GM12878 (cell line): Measurements from ENCODE around the gene FGFBP3. TPM values are rescaled to one million over a fixed set of nuclear protein-coding genes. Genes with fewer than 3 reads are reported as not detected.

Experiments
- ATAC-seq: fragments of 200-7000 bp; cut with Tn5 transposase; 3 replicates; pipeline ENCODE4 v1.9.1; 2020; ENCODE audit warnings: mild to moderate bottlenecking, moderate library complexity
- BruUV-seq: library from RNA; stranded (reverse); fragments of 400-500 nt; replicated peaks from 2 replicates; lab custom pipeline; 2021; lab: Mats Ljungman, UMichigan
- CTCF ChIA-PET: fragments of 300-600 bp; sonication (Branson Sonifier 250); formaldehyde crosslinking; extraction: SDS; loops from one replicate; lab custom pipeline; 2021; ENCODE audit warnings: inconsistent platforms; lab: Yijun Ruan, JAX
- POLR2A ChIA-PET: fragments of 350-600 bp; formaldehyde crosslinking; extraction: SDS; loops from one replicate; lab custom pipeline; 2021; ENCODE audit warnings: inconsistent platforms; lab: Charles Lee
- RAD21 ChIA-PET: fragments of 300-600 bp; sonication (Branson Sonifier 250); formaldehyde crosslinking; loops from one replicate; lab custom pipeline; 2023; ENCODE audit warnings: antibody characterized with exemption; ENCODE audit not compliant: unreplicated experiment; lab: Charles Lee
- SMC1A ChIA-PET: fragments of 300-600 bp; sonication (Branson Sonifier 250); formaldehyde crosslinking; loops from one replicate; lab custom pipeline; 2023; ENCODE audit not compliant: unreplicated experiment, uncharacterized antibody; lab: Charles Lee
- DNase-seq: peaks from one replicate; pipeline ENCODE4 v3.0.0-alpha.2; 2011; ENCODE audit warnings: low read depth, low spot score
- FAIRE-seq: peaks from 3 replicates; lab custom pipeline; 2011; peaks lifted over from hg19 to GRCh38; lab: Jason Lieb, UNC
- H2AFZ ChIP-seq: 2 replicates; pipeline ENCODE4 v1.6.0; 2011; ENCODE audit warnings: low read depth, low read length, control low read depth; ENCODE audit not compliant: control insufficient read depth
- H3K27ac ChIP-seq: 2 replicates; pipeline ENCODE4 v1.5.1; 2011; ENCODE audit warnings: control low read depth; ENCODE audit not compliant: control insufficient read depth, insufficient read depth
- H3K27me3 ChIP-seq, 2 experiments: replicated peaks in 1 of 2; 2 replicates each; pipeline versions ENCODE4 v1.6.0 to v1.6.1; 2011; ENCODE audit warnings: low read length in 1 of 2; ENCODE audit not compliant: control insufficient read depth in 2 of 2, insufficient read depth in 2 of 2
- H3K36me3 ChIP-seq, 2 experiments: 2 replicates each; pipeline ENCODE4 v1.5.1; 2011; ENCODE audit warnings: low read length in 1 of 2; ENCODE audit not compliant: control insufficient read depth in 2 of 2, insufficient read depth in 2 of 2
- H3K4me1 ChIP-seq: 2 replicates; pipeline ENCODE4 v1.6.1; 2011; ENCODE audit warnings: mild to moderate bottlenecking, low read length, moderate library complexity, mixed read lengths; ENCODE audit not compliant: control insufficient read depth, insufficient read depth
- H3K4me2 ChIP-seq: 2 replicates; pipeline ENCODE4 v1.6.0; 2011; ENCODE audit warnings: control low read depth; ENCODE audit not compliant: control insufficient read depth, insufficient read depth
- H3K4me3 ChIP-seq: fragments of 200-600 bp; sonication (generic); 2 replicates; pipeline ENCODE4 v1.5.1; 2016
- H3K79me2 ChIP-seq: 2 replicates; pipeline ENCODE4 v1.6.0; 2011; ENCODE audit warnings: low read length; ENCODE audit not compliant: control insufficient read depth, insufficient read depth
- H3K9ac ChIP-seq: 2 replicates; pipeline ENCODE4 v1.8.0; 2011; ENCODE audit warnings: low read length, control low read depth, mixed read lengths; ENCODE audit not compliant: control insufficient read depth, insufficient read depth
- H3K9me3 ChIP-seq: replicated peaks from 3 replicates; pipeline ENCODE4 v1.5.1; 2011; ENCODE audit warnings: mild to moderate bottlenecking, low read length; ENCODE audit not compliant: control insufficient read depth, insufficient read depth
- H4K20me1 ChIP-seq: 2 replicates; pipeline ENCODE4 v1.6.0; 2011; ENCODE audit not compliant: control insufficient read depth, insufficient read depth
- ATF7 ChIP-seq: fragments of 450-650 bp; IDR thresholded peaks from 2 replicates; pipeline ENCODE4 v1.6.1; 2016; ENCODE audit warnings: low read depth, mild to moderate bottlenecking
- BMI1 ChIP-seq: fragments of 450-650 bp; IDR thresholded peaks from 2 replicates; pipeline ENCODE4 v1.6.1; 2016; ENCODE audit warnings: mild to moderate bottlenecking, moderate library complexity, borderline replicate concordance
- NR2C2 ChIP-seq: IDR thresholded peaks from 2 replicates; pipeline ENCODE4 v1.6.1; 2011; ENCODE audit warnings: borderline replicate concordance, low read depth; ENCODE audit not compliant: control insufficient read depth, insufficient read length
- PRDM15 ChIP-seq: fragments of 450-650 bp; formaldehyde crosslinking; IDR thresholded peaks from 2 replicates; pipeline ENCODE4 v1.4.0; 2020; ENCODE audit warnings: mild to moderate bottlenecking, moderate library complexity
- ZNF384 ChIP-seq: IDR thresholded peaks from 2 replicates; pipeline ENCODE4 v1.6.1; 2012; ENCODE audit warnings: low read depth, mild to moderate bottlenecking, low read length, improper control_type of control experiment, borderline replicate concordance
- WGBS: methylation state at CpG from one replicate; pipeline ENCODE4 v1.1.6; 2016; ENCODE audit warnings: low lambda C conversion rate; ENCODE audit not compliant: insufficient replicate concordance, insufficient coverage; ENCODE audit errors: missing lambda C conversion rate; 5-methylcytosine and 5-hydroxymethylcytosine counted together
- in situ Hi-C: fragments of 300-500 bp; cut with MboI; formaldehyde crosslinking; loops from 9 replicates; pipeline ENCODE4 v1.14.3; 2018; ENCODE audit warnings: mixed read lengths
- intact Hi-C: fragments of 100-400 bp; cut with micrococcal nuclease; formaldehyde crosslinking; loops from one replicate; pipeline ENCODE4 v1.14.2; 2022; ENCODE audit not compliant: unreplicated experiment
- polyA plus RNA-seq, 11 experiments: library from polyadenylated mRNA; depleted of rRNA in 4 of 11; unstranded in 6 of 11; stranded (reverse) in 5 of 11; fragments of >200 nt; fragmentation: Nextera tagmentation in 4 of 11; fragmentation: Illumina TruSeq in 1 of 11; extraction: Ambion mirVana in 4 of 11; extraction: Trizol in 1 of 11; gene quantifications; 1 replicate in 1 of 11; 2 replicates in 10 of 11; pipeline versions ENCODE4 v1.2.1 to v1.2.3, GENCODE V29; 2011 to 2016; ENCODE audit warnings: inconsistent platforms in 2 of 11, missing spikeins in 2 of 11, low read depth in 1 of 11
- total RNA-seq, 4 experiments: library from RNA; depleted of rRNA in 3 of 4; stranded (reverse); fragments of >200 nt in 3 of 4; fragmentation: Illumina TruSeq in 1 of 4; extraction: Trizol in 1 of 4; gene quantifications; 2 replicates each; pipeline versions ENCODE4 v1.2.1 to v1.2.3, GENCODE V29; 2013 to 2021

FGFBP3 gene
- total and polyA plus RNA-seq, 10 of the 15 experiments (the other 5 are each of a cell fraction or from before 2014, with no cell fraction given), result 0.08 to 1.0 (median 0.23) TPM

- in situ Hi-C loops, result no loop called here
- FAIRE-seq (no peak), DNase-seq (no peak), ATAC-seq (no peak)
- no peak overlapping the region for H3K9ac ChIP-seq
- H3K79me2 ChIP-seq, result no peaks in the 10 kb centered on the region
- no peaks in the 10 kb centered on the region for H3K4me1 ChIP-seq
- H3K27me3 ChIP-seq, result no peaks in the 10 kb centered on the region
- WGBS, result 95% methylated on average over 3 of the region's 3 CpGs
- H2AFZ ChIP-seq, result no peak overlapping the region
- H3K9me3 ChIP-seq, result no peaks in the 10 kb centered on the region
- intact Hi-C loops, result no loop called here
- ChIA-PET SMC1A (no interaction called here), CTCF (interaction anchor here (0.9 to 1.2 kb wide), 2 partner anchors 29 to 786 kb away, joined by 3 read pairs; no protein-coding TSS in a partner anchor), RAD21 (no interaction called here), POLR2A (no interaction called here)
- no peak for TF ChIP-seq ZNF384
- H3K4me2 ChIP-seq, result no peak overlapping the region
- H4K20me1 ChIP-seq, result no peaks in the 10 kb centered on the region
- peaks cover 0 to 22% of the 10 kb centered on the region in 2 experiments; a peak in 3 of 4 replicates for H3K36me3 ChIP-seq
- no peak overlapping the region for H3K27ac ChIP-seq
- BruUV-seq, result TSS peak; percentile 14
- H3K4me3 ChIP-seq, result no peak overlapping the region
These were observed 45.8 kb upstream of the FGFBP3 start for GRCh38 chr10:91955114-91955513.

- no peak for ATAC-seq
- ChIA-PET SMC1A (no interaction called here), RAD21 (no interaction called here), POLR2A (no interaction called here), CTCF (interaction anchor here (0.7 kb wide), 1 partner anchor 10 kb away, joined by 3 read pairs; no protein-coding TSS in a partner anchor)
- WGBS, result 100% methylated on average over 2 of the region's 2 CpGs
- in situ Hi-C loops (no loop called here), intact Hi-C loops (no loop called here)
- Histone ChIP-seq H3K9ac (no peak overlapping the region), H3K4me3 (no peak overlapping the region), H3K36me3 (peaks cover 0 to 16% of the 10 kb centered on the region in 2 experiments; a peak in 3 of 4 replicates), H3K79me2 (no peaks in the 10 kb centered on the region), H4K20me1 (no peaks in the 10 kb centered on the region), H3K4me2 (no peak overlapping the region), H3K9me3 (no peaks in the 10 kb centered on the region), H3K27me3 (no peaks in the 10 kb centered on the region), H3K27ac (no peak overlapping the region), H2AFZ (no peak overlapping the region), H3K4me1 (no peaks in the 10 kb centered on the region)
- DNase-seq, result no peak
- no peak for FAIRE-seq
- TF ChIP-seq NR2C2 (no peak), PRDM15 (no peak), BMI1 (no peak), ATF7 (no peak)
- no TSS peak for BruUV-seq
These were observed 44.4 kb upstream of the FGFBP3 start for GRCh38 chr10:91953600-91954160.
